ENCODE results near the gene FBXO15.

FBXO15 gene

GRCh38 chr18:74062037-74062436 is 85.6 kb downstream of the FBXO15 start:
- no peaks in the 10 kb centered on the region for H3K9me3 ChIP-seq (ENCODE audit: insufficient read depth, low read depth, low read length)
- 0 out of 2 replicates have a peak, but pooled peaks cover 3% of the 10 kb centered on the region for H3K4me1 ChIP-seq (ENCODE audit: insufficient read depth, low read length)
- no peak overlapping the region for H3K27ac ChIP-seq (ENCODE audit: low read depth, low read length)
- WGBS = 100% methylated on average over 2 of the region's 3 CpGs
- H3K9ac ChIP-seq (ENCODE audit: low read depth, low read length) = no peak overlapping the region
- no peak overlapping the region for H3K4me3 ChIP-seq (ENCODE audit: low read length)
- H3K36me3 ChIP-seq (ENCODE audit: insufficient read depth, low read length) = no peaks in the 10 kb centered on the region
- no peaks in the 10 kb centered on the region for H3K27me3 ChIP-seq (ENCODE audit: insufficient read depth, low read length)

DNA sequence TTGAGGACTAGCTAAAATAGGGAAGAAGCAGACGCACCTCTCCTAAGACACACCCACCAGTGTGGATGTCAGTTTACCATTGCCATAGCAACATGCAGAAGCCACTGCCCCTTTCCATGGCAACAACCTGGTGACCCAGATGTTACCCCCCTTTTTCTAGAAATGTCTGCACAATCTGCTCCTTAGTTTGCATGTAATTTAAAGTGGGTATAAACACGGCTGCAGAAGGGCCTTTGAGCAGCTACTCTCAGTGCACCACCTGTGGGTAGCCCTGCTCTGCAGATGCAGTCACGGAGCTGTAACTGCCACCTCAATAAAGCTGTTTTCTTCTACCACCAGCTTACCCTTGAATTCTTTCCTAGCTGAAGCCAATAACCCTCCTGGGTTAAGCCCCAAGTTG is 87.1 kb downstream of the FBXO15 start:
- Histone ChIP-seq H3K27ac (ENCODE audit: low read depth, low read length) (no peak overlapping the region), H3K27me3 (ENCODE audit: insufficient read depth, low read length) (no peaks in the 10 kb centered on the region), H3K4me1 (ENCODE audit: insufficient read depth, low read length) (0 out of 2 replicates have a peak, but pooled peaks cover 3% of the 10 kb centered on the region), H3K4me3 (ENCODE audit: low read length) (no peak overlapping the region), H3K36me3 (ENCODE audit: insufficient read depth, low read length) (no peaks in the 10 kb centered on the region), H3K9ac (ENCODE audit: low read depth, low read length) (no peak overlapping the region), H3K9me3 (ENCODE audit: insufficient read depth, low read depth, low read length) (no peaks in the 10 kb centered on the region)
- WGBS = 82% methylated on average over 3 of the region's 3 CpGs

- Histone ChIP-seq H3K9me3 (ENCODE audit: insufficient read depth, low read depth, low read length) (no peaks in the 10 kb centered on the region), H3K27ac (ENCODE audit: low read depth, low read length) (no peak overlapping the region), H3K36me3 (ENCODE audit: insufficient read depth, low read length) (no peaks in the 10 kb centered on the region), H3K4me1 (ENCODE audit: insufficient read depth, low read length) (no peaks in the 10 kb centered on the region), H3K9ac (ENCODE audit: low read depth, low read length) (no peak overlapping the region), H3K27me3 (ENCODE audit: insufficient read depth, low read length) (no peaks in the 10 kb centered on the region), H3K4me3 (ENCODE audit: low read length) (no peak overlapping the region)
- 80% methylated on average over 4 of the region's 4 CpGs for WGBS
Measured at GRCh38 chr18:74050807-74051206, 96.8 kb downstream of the FBXO15 start.

- Histone ChIP-seq H3K27ac (ENCODE audit: low read depth, low read length) (peak overlapping the region; percentile 46; the same call in 1 of the 2 replicates), H3K4me1 (ENCODE audit: insufficient read depth, low read length) (peaks cover 13% of the 10 kb centered on the region; the same call in 1 of the 2 replicates), H3K9ac (ENCODE audit: low read depth, low read length) (no peak overlapping the region), H3K4me3 (ENCODE audit: low read length) (no peak overlapping the region), H3K9me3 (ENCODE audit: insufficient read depth, low read depth, low read length) (no peaks in the 10 kb centered on the region), H3K36me3 (ENCODE audit: insufficient read depth, low read length) (no peaks in the 10 kb centered on the region), H3K27me3 (ENCODE audit: insufficient read depth, low read length) (no peaks in the 10 kb centered on the region)
- whole genome bisulfite sequencing = 82% methylated on average over 20 of the region's 20 CpGs
Measured at GRCh38 chr18:74040459-74041332, 106.9 kb downstream of the FBXO15 start.

GRCh38 chr18:74040008-74040407 is 107.6 kb downstream of the FBXO15 start:
- H3K36me3 ChIP-seq (ENCODE audit: insufficient read depth, low read length) = no peaks in the 10 kb centered on the region
- peak overlapping the region; percentile 46; the same call in 1 of the 2 replicates for H3K27ac ChIP-seq (ENCODE audit: low read depth, low read length)
- peaks cover 13% of the 10 kb centered on the region; the same call in 1 of the 2 replicates for H3K4me1 ChIP-seq (ENCODE audit: insufficient read depth, low read length)
- no peaks in the 10 kb centered on the region for H3K9me3 ChIP-seq (ENCODE audit: insufficient read depth, low read depth, low read length)
- H3K27me3 ChIP-seq (ENCODE audit: insufficient read depth, low read length) = no peaks in the 10 kb centered on the region
- 62% methylated on average over 4 of the region's 4 CpGs for WGBS
- no peak overlapping the region for H3K4me3 ChIP-seq (ENCODE audit: low read length)
- H3K9ac ChIP-seq (ENCODE audit: low read depth, low read length) = no peak overlapping the region

- Histone ChIP-seq H3K9ac (ENCODE audit: low read depth, low read length) (no peak overlapping the region), H3K9me3 (ENCODE audit: insufficient read depth, low read depth, low read length) (no peaks in the 10 kb centered on the region), H3K36me3 (ENCODE audit: insufficient read depth, low read length) (no peaks in the 10 kb centered on the region), H3K27ac (ENCODE audit: low read depth, low read length) (no peak overlapping the region), H3K4me3 (ENCODE audit: low read length) (no peak overlapping the region), H3K4me1 (ENCODE audit: insufficient read depth, low read length) (no peaks in the 10 kb centered on the region), H3K27me3 (ENCODE audit: insufficient read depth, low read length) (no peaks in the 10 kb centered on the region)
Measured at GRCh38 chr18:74029161-74029560, 118.5 kb downstream of the FBXO15 start.

All from HUES64 (cell line).